T-helper 9 cell (primary cell): ENCODE results near the gene NXT1.

Source experiments
- DNase-seq: peaks from one replicate; pipeline ENCODE4 v3.0.0-alpha.2; 2020

Gene NXT1

GRCh38 chr20:23361476-23362391, 11.1 kb downstream of the NXT1 start, which contains the start of gene GZF1:
Gene GZF1 (plus strand): TSS chr20:23362182. CDS start chr20:23364384, 2,202 bp downstream.
- peak; percentile 97 for DNase-seq

- DNase-seq, result no peak
Measured at GRCh38 chr20:23362392-23363256, 12.0 kb downstream of the NXT1 start.

- no peak for DNase-seq
Measured at GRCh38 chr20:23363257-23363649, 12.7 kb downstream of the NXT1 start.

GRCh38 chr20:23365390-23366165, 15.0 kb downstream of the NXT1 start:
- DNase-seq, result no peak

- no peak for DNase-seq
Measured at GRCh38 chr20:23366384-23366783, 15.8 kb downstream of the NXT1 start.

GRCh38 chr20:23367770-23368169, 17.2 kb downstream of the NXT1 start:
- no peak for DNase-seq

GRCh38 chr20:23368316-23369071, 17.9 kb downstream of the NXT1 start:
- no peak for DNase-seq

- DNase-seq, result no peak
Measured at GRCh38 chr20:23369072-23369823, 18.7 kb downstream of the NXT1 start.

GRCh38 chr20:23370274-23370673, 19.7 kb downstream of the NXT1 start:
- DNase-seq, result no peak

GRCh38 chr20:23370873-23371272, 20.3 kb downstream of the NXT1 start:
- DNase-seq, result no peak

GRCh38 chr20:23371496-23371895, 20.9 kb downstream of the NXT1 start:
- DNase-seq, result no peak

- no peak for DNase-seq
Measured at GRCh38 chr20:23374441-23374840, 23.9 kb downstream of the NXT1 start.

- no peak for DNase-seq
Measured at GRCh38 chr20:23375827-23376226, 25.2 kb downstream of the NXT1 start.

- DNase-seq, result no peak
Measured at GRCh38 chr20:23379772-23380171, 29.2 kb downstream of the NXT1 start.

- no peak for DNase-seq
Measured at GRCh38 chr20:23381876-23382275, 31.3 kb downstream of the NXT1 start.

GRCh38 chr20:23386304-23387117, 35.9 kb downstream of the NXT1 start:
- DNase-seq, result no peak

- DNase-seq, result no peak
Measured at GRCh38 chr20:23387118-23387443, 36.5 kb downstream of the NXT1 start.

- no peak for DNase-seq
Measured at GRCh38 chr20:23390091-23390774, 39.6 kb downstream of the NXT1 start.

GRCh38 chr20:23391707-23392310, 41.2 kb downstream of the NXT1 start:
- DNase-seq, result no peak
